GM19324 (cell line): ENCODE data around the gene TNS3.
"Not testable (repeated sequence)": the region's sequence is repeated elsewhere in the genome, so short reads cannot be mapped to it uniquely, and the experiment has no call there.

Experiments
- ATAC-seq: cut with Tn5 transposase; IDR thresholded peaks from one replicate; pipeline ENCODE4 v1.9.1; 2021; ENCODE audit warnings: mild to moderate bottlenecking, moderate library complexity; ENCODE audit not compliant: unreplicated experiment, low FRiP score

Gene TNS3

GRCh38 chr7:47544416-47544815 lies 37.5 kb downstream of the TNS3 start:
- ATAC-seq = no peak

- no peak for ATAC-seq
These were observed 38.2 kb downstream of the TNS3 start for GRCh38 chr7:47543714-47544113.

GRCh38 chr7:47543056-47543455 lies 38.9 kb downstream of the TNS3 start:
- ATAC-seq = no peak

GRCh38 chr7:47542051-47542450 lies 39.9 kb downstream of the TNS3 start:
- no peak for ATAC-seq

- not testable (repeated sequence) for ATAC-seq
These were observed 40.4 kb downstream of the TNS3 start for GRCh38 chr7:47541485-47541884.

- ATAC-seq = no peak
These were observed 41.2 kb downstream of the TNS3 start for GRCh38 chr7:47540387-47541350.

GRCh38 chr7:47540053-47540386 lies 41.9 kb downstream of the TNS3 start:
- ATAC-seq = no peak

GRCh38 chr7:47539398-47540052 lies 42.4 kb downstream of the TNS3 start:
- no peak for ATAC-seq

GRCh38 chr7:47538846-47539311 lies 43.0 kb downstream of the TNS3 start:
- ATAC-seq = no peak

- no peak for ATAC-seq
These were observed 43.9 kb downstream of the TNS3 start for GRCh38 chr7:47537716-47538675.

- no peak for ATAC-seq
These were observed 45.0 kb downstream of the TNS3 start for GRCh38 chr7:47536661-47537611.

GRCh38 chr7:47535704-47536628 lies 45.9 kb downstream of the TNS3 start:
- no peak for ATAC-seq

- ATAC-seq = no peak
These were observed 46.7 kb downstream of the TNS3 start for GRCh38 chr7:47535035-47535703.

GRCh38 chr7:47534322-47535034 lies 47.4 kb downstream of the TNS3 start:
- ATAC-seq = no peak

- no peak for ATAC-seq
These were observed 50.1 kb downstream of the TNS3 start for GRCh38 chr7:47531584-47532492.

- ATAC-seq = no peak
These were observed 51.9 kb downstream of the TNS3 start for GRCh38 chr7:47529826-47530555.
